ENCODE data around the gene ERCC4.

DNA sequence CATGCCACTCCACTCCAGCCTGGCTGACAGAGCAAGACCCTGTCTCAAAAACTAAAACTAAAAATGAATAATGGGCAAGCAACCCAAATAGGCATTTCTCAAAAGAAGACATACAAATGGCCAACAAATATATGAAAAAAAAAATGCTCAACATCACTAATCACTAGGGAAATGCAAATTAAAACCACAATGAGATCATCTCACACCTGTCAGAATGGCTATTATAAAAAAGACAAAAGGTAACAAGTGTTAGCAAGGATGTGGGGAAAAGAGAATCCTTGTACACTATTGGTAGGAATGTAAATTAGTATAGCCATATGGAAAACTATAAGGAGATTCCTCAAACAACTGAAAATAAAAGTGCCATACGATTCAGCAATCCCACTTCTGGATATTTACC is 7.1 kb upstream of the ERCC4 start:
- no peak for TF ChIP-seq CTCF (IDR thresholded peaks at IDR 0.05)
- TF ChIP-seq EZH2phosphoT487 (IDR thresholded peaks at IDR 0.05) = no peak

All from neural progenitor cell (in vitro differentiated cells).